HepG2 (cell line): ENCODE results near the gene KAZN. TPM values are rescaled to one million over a fixed set of nuclear protein-coding genes. Genes with fewer than 3 reads are reported as not detected.

Experiments used
- ATAC-seq: fragments of 200-7000 bp; cut with Tn5 transposase; 3 replicates; pipeline ENCODE4 v1.9.1; 2020; ENCODE audit warnings: mild to moderate bottlenecking, moderate library complexity
- BruUV-seq: library from RNA; stranded (reverse); fragments of 400-500 nt; replicated peaks from 2 replicates; lab custom pipeline; 2021; lab: Mats Ljungman, UMichigan
- CTCF ChIA-PET: fragments of 300-600 bp; formaldehyde crosslinking; extraction: SDS; loops from one replicate; lab custom pipeline; 2021; ENCODE audit warnings: low total read pairs, inconsistent platforms, low intra/inter-chr PET ratio; lab: Yijun Ruan, JAX
- POLR2A ChIA-PET: fragments of 350-600 bp; sonication (Branson Sonifier 250); formaldehyde crosslinking; loops from one replicate; lab custom pipeline; 2020; ENCODE audit warnings: antibody characterized with exemption, inconsistent platforms; lab: Yijun Ruan, JAX
- DNase-seq: peaks from one replicate; pipeline ENCODE4 v3.0.0-alpha.2; 2015; ENCODE audit warnings: low spot score
- FAIRE-seq: peaks from 3 replicates; lab custom pipeline; 2011; peaks lifted over from hg19 to GRCh38; lab: Jason Lieb, UNC
- H2AFZ ChIP-seq: one replicate; pipeline ENCODE4 v1.6.1; 2011; ENCODE audit warnings: low read length, inconsistent platforms
- H3K27ac ChIP-seq: fragments of 300-600 bp; 3 replicates; pipeline ENCODE4 v1.8.0; 2011; ENCODE audit warnings: mixed run types, mild to moderate bottlenecking, mixed read lengths, low read length, inconsistent platforms; ENCODE audit not compliant: insufficient read depth; ENCODE audit errors: extremely low read length
- H3K27me3 ChIP-seq, 2 experiments: fragments of 200-600 bp in 1 of 2; 2 replicates in 1 of 2; 3 replicates in 1 of 2; pipeline versions ENCODE4 v1.6.0 to v1.8.0; 2011; ENCODE audit warnings: low read length in 2 of 2, mild to moderate bottlenecking in 2 of 2, moderate library complexity in 2 of 2, inconsistent platforms in 1 of 2; ENCODE audit not compliant: insufficient read depth in 2 of 2, control insufficient read depth in 1 of 2
- H3K36me3 ChIP-seq, 2 experiments: fragments of 200-600 bp in 1 of 2; replicated peaks in 1 of 2; 2 replicates in 1 of 2; 3 replicates in 1 of 2; pipeline versions ENCODE4 v1.5.1 to v1.8.0; 2011; ENCODE audit warnings: low read length in 2 of 2, inconsistent platforms in 1 of 2; ENCODE audit not compliant: insufficient read depth in 2 of 2, control insufficient read depth in 1 of 2
- H3K4me1 ChIP-seq: 2 replicates; pipeline ENCODE4 v1.5.1; 2012; ENCODE audit warnings: low read length, inconsistent platforms; ENCODE audit not compliant: insufficient read depth
- H3K4me2 ChIP-seq: 2 replicates; pipeline ENCODE4 v1.6.0; 2011; ENCODE audit warnings: low read depth, low read length, inconsistent platforms
- H3K4me3 ChIP-seq, 3 experiments: fragments of 200-600 bp in 1 of 3; sonication (generic), shearing (Covaris generic) in 1 of 3; replicated peaks in 1 of 3; 2 replicates each; pipeline ENCODE4 v1.5.1; 2011 to 2016; ENCODE audit warnings: low read length in 3 of 3, inconsistent platforms in 2 of 3, low read depth in 2 of 3, mild to moderate bottlenecking in 2 of 3, control low read depth in 1 of 3, mixed read lengths in 1 of 3; ENCODE audit not compliant: insufficient read depth in 1 of 3
- H3K79me2 ChIP-seq: one replicate; pipeline ENCODE4 v1.6.1; 2011; ENCODE audit warnings: low read length, inconsistent platforms; ENCODE audit not compliant: insufficient read depth
- H3K9ac ChIP-seq: 2 replicates; pipeline ENCODE4 v1.6.0; 2011; ENCODE audit warnings: mild to moderate bottlenecking, low read depth, low read length, inconsistent platforms; ENCODE audit not compliant: insufficient read depth
- H3K9me3 ChIP-seq: 2 replicates; pipeline ENCODE4 v1.5.1; 2012; ENCODE audit warnings: mild to moderate bottlenecking, low read length
- H4K20me1 ChIP-seq: 2 replicates; pipeline ENCODE4 v1.6.0; 2011; ENCODE audit warnings: inconsistent platforms, mild to moderate bottlenecking, low read length, moderate library complexity; ENCODE audit not compliant: insufficient read depth
- DMAP1 ChIP-seq: IDR thresholded peaks from 2 replicates; pipeline ENCODE4 v1.6.1; 2016
- ELF1 ChIP-seq: sonication (generic); formaldehyde crosslinking; IDR thresholded peaks from 2 replicates; pipeline ENCODE4 v1.4.0; 2020; ENCODE audit warnings: missing genetic modification reagents
- HNRNPK ChIP-seq: fragments of 200-400 bp; formaldehyde crosslinking; IDR thresholded peaks from 2 replicates; pipeline ENCODE4 v1.6.1; 2018; ENCODE audit warnings: low read length, low read depth, moderate library complexity, mild to moderate bottlenecking; ENCODE audit not compliant: poor library complexity, severe bottlenecking
- KDM5A ChIP-seq: fragments of 200-600 bp; sonication (generic); IDR thresholded peaks from 2 replicates; pipeline ENCODE4 v1.7.0; 2018; ENCODE audit warnings: antibody characterized with exemption, mild to moderate bottlenecking, low read length, borderline replicate concordance
- TIGD3 ChIP-seq: sonication (generic); formaldehyde crosslinking; IDR thresholded peaks from 2 replicates; pipeline ENCODE4 v1.5.1; 2020; ENCODE audit warnings: mild to moderate bottlenecking, missing genetic modification reagents, borderline replicate concordance
- ZFP37 ChIP-seq: sonication (generic); formaldehyde crosslinking; IDR thresholded peaks from 2 replicates; pipeline ENCODE4 v1.4.0; 2020; ENCODE audit warnings: missing genetic modification reagents, borderline replicate concordance
- ZNF770 ChIP-seq: sonication (generic); formaldehyde crosslinking; IDR thresholded peaks from 2 replicates; pipeline ENCODE4 v1.5.0; 2020; ENCODE audit warnings: mild to moderate bottlenecking, missing genetic modification reagents
- ZNF780A ChIP-seq: sonication (generic); formaldehyde crosslinking; IDR thresholded peaks from 2 replicates; pipeline ENCODE4 v1.8.0; 2022; ENCODE audit warnings: mild to moderate bottlenecking, missing genetic modification reagents, moderate library complexity
- WGBS: methylation state at CpG from one replicate; pipeline ENCODE4 v1.1.6; 2017; ENCODE audit warnings: low lambda C conversion rate; 5-methylcytosine and 5-hydroxymethylcytosine counted together
- in situ Hi-C: cut with HindIII; loops from 2 replicates; pipeline ENCODE4 v1.10.0; 2017; ENCODE audit warnings: low pct_unique_long_range_greater_than_20kb; ENCODE audit not compliant: extremely low pct_ligation_motif_present
- intact Hi-C: fragments of 100-400 bp; cut with micrococcal nuclease; formaldehyde crosslinking; loops from one replicate; pipeline ENCODE4 v1.10.0; 2022; ENCODE audit not compliant: unreplicated experiment
- polyA plus RNA-seq, 8 experiments: library from polyadenylated mRNA; depleted of rRNA in 3 of 8; stranded (reverse) in 7 of 8; unstranded in 1 of 8; fragments of >200 nt; fragmentation: Illumina TruSeq in 4 of 8; extraction: Trizol in 4 of 8; gene quantifications; 2 replicates each; pipeline versions ENCODE4 v1.2.1 to v1.2.3, GENCODE V29; 2011 to 2016; ENCODE audit warnings: low read depth in 4 of 8, missing spikeins in 1 of 8, mixed read lengths in 1 of 8; ENCODE audit not compliant: insufficient read depth in 1 of 8
- total RNA-seq, 5 experiments: library from RNA; depleted of rRNA; stranded (reverse); fragments of >200 nt; fragmentation: Illumina TruSeq; extraction: Trizol; gene quantifications; 2 replicates each; pipeline ENCODE4 v1.2.3, GENCODE V29; 2016; ENCODE audit warnings: low read depth in 1 of 5

The KAZN gene
- total and polyA plus RNA-seq, 2 of the 13 experiments (the other 11 are each of a cell fraction or from before 2014, with no cell fraction given), result 10.4 to 13.5 TPM

- DNase-seq, result no peak
- CTCF ChIA-PET, result no interaction called here
Measured at GRCh38 chr1:14800014-14800413, 201.5 kb downstream of the KAZN start.

GRCh38 chr1:14800500-14801076 is 202.1 kb downstream of the KAZN start:
- no peak for DNase-seq
- POLR2A ChIA-PET, result no interaction called here
- no peaks in the 10 kb centered on the region for H4K20me1 ChIP-seq
- no peak for ATAC-seq
- TF ChIP-seq ZNF770 (CRISPR knock-in tag), result 0 out of 2 replicates have a peak, but pooled peaks have one; percentile 18
- TF ChIP-seq ZNF780A (CRISPR knock-in tag), result no peak
- TF ChIP-seq, all 625 proteins: peak for 1
- WGBS, result 35% methylated on average over 9 of the region's 9 CpGs
- H3K27ac ChIP-seq, result no peak overlapping the region
- no peaks in the 10 kb centered on the region for H3K9me3 ChIP-seq
- no peak for FAIRE-seq
- BruUV-seq, result no TSS peak
- no peaks in the 10 kb centered on the region for H3K36me3 ChIP-seq
- CTCF ChIA-PET, result no interaction called here
- no peaks in the 10 kb centered on the region for H3K4me1 ChIP-seq
- no peak overlapping the region for H3K9ac ChIP-seq
- H3K4me2 ChIP-seq, result no peak overlapping the region
- no peak overlapping the region for H3K4me3 ChIP-seq
- intact Hi-C loops, result no loop called here
- no peak overlapping the region for H2AFZ ChIP-seq
- H3K79me2 ChIP-seq, result no peaks in the 10 kb centered on the region
- peaks cover 5 to 60% of the 10 kb centered on the region in 2 experiments; a peak in 3 of 5 replicates for H3K27me3 ChIP-seq
- in situ Hi-C loops, result no loop called here

More at GRCh38 chr1:14800014-14800413, 201.5 kb downstream of the KAZN start:
- Histone ChIP-seq H3K79me2 (no peaks in the 10 kb centered on the region), H3K27me3 (peaks cover 6 to 60% of the 10 kb centered on the region in 2 experiments; a peak in 4 of 5 replicates)
- TF ChIP-seq DMAP1 (CRISPR knock-in tag), result no peak
- no peak for TF ChIP-seq TIGD3 (CRISPR knock-in tag)
- TF ChIP-seq HNRNPK, result no peak
- TF ChIP-seq ZFP37, result no peak
- no peak for TF ChIP-seq ELF1 (CRISPR knock-in tag)
- no peak for TF ChIP-seq KDM5A
- TF ChIP-seq, all 625 proteins: peak for 0
- in situ Hi-C loops, result no loop called here
- intact Hi-C loops, result no loop called here
- Histone ChIP-seq H2AFZ (no peak overlapping the region), H3K27ac (no peak overlapping the region), H4K20me1 (no peaks in the 10 kb centered on the region), H3K4me3 (no peak overlapping the region), H3K9ac (no peak overlapping the region), H3K4me2 (no peak overlapping the region), H3K36me3 (no peaks in the 10 kb centered on the region), H3K4me1 (no peaks in the 10 kb centered on the region), H3K9me3 (no peaks in the 10 kb centered on the region)
- POLR2A ChIA-PET, result no interaction called here
- FAIRE-seq, result no peak
- no peak for ATAC-seq
- no TSS peak for BruUV-seq
- 3% methylated on average over 5 of the region's 5 CpGs for WGBS
